CD4-positive, alpha-beta T cell treated with Interferon alpha-2 for 1 hour (primary cell): ENCODE data around the gene DCAF4.

Experiments
- DNase-seq, 2 donors: peaks; one replicate each; pipeline ENCODE4 v3.0.0-alpha.2; 2020 to 2022

Gene DCAF4

DNA sequence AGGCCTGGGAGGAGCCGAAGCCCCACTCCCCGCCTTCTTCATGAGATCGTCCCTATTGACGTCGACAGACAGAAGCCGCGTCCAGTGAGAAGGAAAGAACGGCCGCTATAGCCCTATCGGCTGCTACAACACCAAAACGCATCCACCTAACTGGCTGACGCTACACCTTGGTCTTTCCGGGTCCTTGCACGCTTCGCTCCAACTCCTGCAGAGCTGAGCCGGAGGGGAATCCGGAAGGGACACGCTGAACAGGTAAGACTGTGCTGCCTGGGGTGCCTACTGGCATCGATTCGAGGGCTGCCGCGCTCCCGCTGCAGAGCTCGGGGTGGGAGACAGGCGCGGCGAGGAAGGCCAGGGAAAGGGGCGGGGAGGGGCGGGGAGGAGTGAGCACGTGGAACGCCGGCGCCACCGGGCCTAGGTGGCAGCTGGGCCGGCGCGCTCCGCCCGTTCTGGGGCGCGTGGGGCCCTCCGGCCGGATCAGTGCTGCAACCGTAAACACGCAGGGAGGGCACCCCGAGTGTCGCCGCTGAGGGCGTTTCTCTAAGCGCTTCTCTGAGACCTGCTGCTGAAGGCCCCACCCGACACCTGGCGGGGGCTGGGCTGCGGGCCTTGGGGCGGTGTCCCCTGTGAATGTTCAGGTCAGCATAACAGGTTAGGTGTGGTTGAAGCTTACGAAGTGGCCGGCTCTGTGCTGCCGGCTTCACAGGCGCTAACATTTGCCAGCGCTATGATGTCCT lies at the start of gene DCAF4:
DCAF4 (plus strand) TSS at position 173 of the 737 bp plus-strand sequence. CDS start 11,515 bp downstream, outside the sequence.
- peak; percentile 96 for DNase-seq

DNA sequence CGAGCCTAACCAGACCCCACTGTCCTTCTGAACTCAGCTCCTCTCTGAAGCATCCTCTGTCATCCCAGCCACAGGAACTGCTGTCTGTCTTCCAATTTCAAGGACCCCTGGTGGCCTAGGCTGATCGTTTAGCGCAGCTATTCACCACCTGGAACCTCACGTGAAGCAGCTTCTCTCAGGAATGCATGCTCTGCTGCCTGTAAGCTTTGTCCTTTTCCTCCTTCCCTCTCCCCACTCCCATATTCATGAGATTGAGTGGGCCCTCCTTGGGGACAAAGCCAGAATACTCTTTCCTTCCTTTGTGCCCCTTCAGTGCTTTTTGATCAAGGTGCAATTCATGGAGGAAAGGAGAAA lies 49.6 kb upstream of the DCAF4 start:
- no peak for DNase-seq

GRCh38 chr14:72878746-72879145 lies 47.5 kb upstream of the DCAF4 start:
- no peak for DNase-seq

DNA sequence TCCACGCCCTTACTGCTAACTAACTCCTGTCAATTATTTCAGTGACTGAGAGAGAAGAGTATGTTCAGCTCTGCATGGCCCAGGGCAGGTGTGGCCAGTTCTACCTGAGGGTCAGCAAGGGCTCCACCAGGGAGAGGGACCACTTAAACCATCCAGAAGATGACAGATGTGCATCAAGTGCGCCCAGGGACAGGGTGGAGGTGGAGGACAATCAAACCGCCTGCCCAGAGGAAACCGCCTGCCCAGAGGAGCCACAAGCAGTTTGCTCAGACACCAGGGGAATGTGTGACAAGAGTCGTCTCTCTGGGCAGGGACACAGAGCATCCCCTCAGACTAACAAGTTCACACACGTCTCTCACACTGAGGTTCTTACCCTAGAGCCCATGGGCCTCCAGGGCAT lies 46.8 kb upstream of the DCAF4 start:
- no peak for DNase-seq

DNA sequence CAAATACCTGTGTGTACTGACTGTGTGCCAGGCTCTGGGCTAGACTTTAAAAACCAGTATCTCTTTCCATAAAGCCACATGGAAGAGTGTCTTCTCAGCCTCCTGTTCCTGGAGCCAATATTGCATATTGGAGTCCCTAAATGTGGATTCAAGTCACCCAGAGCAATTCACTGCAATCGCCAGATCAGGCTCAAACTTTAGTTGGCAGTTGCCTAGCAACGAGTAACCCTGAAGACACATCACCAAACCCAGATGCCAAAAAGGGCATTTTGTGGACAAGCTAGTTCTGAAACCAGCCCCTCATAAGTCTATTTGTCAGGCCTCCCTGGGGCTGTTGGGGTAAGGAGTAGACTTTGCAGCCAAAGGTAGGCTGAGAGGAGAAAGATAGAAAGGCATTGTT lies 46.1 kb upstream of the DCAF4 start:
- no peak for DNase-seq

- DNase-seq: no peak
Observed at GRCh38 chr14:72880820-72881219, 45.4 kb upstream of the DCAF4 start.

DNA sequence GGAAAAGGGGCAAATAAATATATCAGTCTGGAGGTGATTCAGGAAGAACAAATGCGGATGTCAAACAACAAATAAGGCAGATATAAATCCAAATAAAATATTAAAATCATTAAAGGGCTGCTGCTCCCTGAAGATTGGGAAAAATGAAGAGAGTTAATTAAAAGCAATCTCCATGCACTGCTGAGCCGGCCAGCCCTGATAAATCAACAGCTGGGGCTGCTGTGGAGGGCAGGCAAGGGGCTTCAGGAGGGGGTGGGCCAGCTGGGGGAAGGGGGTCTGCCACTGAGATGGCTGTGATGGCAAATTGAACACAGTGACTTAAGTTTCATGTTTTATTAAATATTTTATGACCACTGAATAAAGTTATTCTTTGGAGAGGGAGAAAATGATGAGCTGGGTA lies 44.7 kb upstream of the DCAF4 start:
- DNase-seq: no peak

GRCh38 chr14:72882047-72882446 lies 44.2 kb upstream of the DCAF4 start:
- no peak for DNase-seq

GRCh38 chr14:72882463-72882862 lies 43.8 kb upstream of the DCAF4 start:
- DNase-seq: no peak

DNA sequence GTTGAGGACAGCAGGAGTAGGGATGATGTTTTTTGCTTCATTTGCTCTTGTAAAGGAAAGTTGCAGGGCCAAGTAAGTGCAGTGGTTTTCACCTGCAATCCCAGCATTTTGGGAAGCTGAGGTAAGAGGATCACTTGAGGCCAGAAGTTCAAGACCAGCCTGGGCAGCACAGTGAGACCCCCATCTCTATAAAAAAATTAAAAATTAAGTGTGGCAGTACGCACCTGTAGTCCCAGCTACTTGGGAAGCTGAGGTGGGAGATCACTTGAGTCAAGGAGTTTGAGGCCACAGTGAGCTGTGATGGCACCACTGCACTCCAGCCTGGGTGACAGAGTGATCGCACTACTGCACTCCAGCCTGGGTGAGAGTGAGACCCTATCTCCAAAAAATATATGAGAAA lies 43.2 kb upstream of the DCAF4 start:
- no peak for DNase-seq

DNA sequence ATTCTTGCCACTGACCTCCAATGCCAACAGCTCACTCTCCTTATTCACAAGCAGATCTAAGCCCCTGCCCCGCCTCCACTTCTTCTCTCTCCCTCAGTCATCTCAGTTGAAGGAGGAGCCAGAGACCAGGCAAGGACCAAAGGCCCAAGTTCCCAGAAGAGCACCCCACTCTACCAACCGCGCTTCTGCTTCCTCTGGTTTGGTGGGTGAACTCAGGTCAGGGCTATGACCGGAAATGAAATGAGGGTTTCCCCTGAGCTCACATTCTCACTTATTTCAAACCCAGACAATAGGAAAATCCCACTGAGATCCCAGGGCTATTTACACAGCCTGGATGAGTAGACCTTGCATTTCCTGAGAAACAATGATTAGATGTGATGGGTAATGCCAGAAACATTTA lies 42.3 kb upstream of the DCAF4 start:
- DNase-seq: no peak

DNA sequence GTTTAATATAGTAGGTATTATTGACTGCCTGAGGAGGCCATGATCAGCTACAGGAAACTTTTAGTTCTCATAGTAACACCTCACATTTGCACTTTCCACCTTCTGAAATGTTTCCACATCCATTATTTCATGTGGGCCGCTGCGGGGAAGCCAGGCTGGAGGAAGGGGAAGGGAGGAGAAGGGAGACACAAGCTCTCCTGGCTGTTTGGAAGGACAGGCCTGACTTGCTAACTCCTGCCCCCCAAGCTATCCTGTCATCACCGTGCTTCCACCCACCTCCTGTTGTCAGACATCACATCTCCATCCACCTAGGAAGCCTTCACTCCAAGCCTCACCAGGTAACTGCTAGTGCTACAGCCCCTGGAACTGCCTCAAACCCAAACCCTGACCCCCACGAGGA lies 41.9 kb upstream of the DCAF4 start:
- DNase-seq: no peak

DNA sequence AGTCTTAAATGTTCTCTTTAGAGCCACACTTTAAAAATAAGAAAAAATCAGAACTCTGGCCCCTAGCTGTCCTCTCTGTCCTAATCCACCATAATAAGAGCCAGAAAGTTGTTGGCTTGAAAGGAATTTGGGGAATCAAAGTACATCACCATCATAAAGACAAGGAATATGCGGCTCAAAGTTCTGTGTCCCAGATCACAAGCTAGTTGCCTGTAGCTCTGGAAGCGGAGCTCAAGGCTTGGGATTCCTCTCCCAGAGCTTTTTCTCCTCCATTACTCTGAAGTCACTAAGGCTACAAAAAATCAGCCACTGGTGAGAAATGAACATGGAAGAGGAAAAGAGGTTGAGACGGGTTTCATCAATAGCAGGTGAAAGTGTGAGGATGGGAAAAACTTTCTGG lies 38.8 kb upstream of the DCAF4 start:
- no peak for DNase-seq

GRCh38 chr14:72888192-72888591 lies 38.1 kb upstream of the DCAF4 start:
- DNase-seq: no peak

DNA sequence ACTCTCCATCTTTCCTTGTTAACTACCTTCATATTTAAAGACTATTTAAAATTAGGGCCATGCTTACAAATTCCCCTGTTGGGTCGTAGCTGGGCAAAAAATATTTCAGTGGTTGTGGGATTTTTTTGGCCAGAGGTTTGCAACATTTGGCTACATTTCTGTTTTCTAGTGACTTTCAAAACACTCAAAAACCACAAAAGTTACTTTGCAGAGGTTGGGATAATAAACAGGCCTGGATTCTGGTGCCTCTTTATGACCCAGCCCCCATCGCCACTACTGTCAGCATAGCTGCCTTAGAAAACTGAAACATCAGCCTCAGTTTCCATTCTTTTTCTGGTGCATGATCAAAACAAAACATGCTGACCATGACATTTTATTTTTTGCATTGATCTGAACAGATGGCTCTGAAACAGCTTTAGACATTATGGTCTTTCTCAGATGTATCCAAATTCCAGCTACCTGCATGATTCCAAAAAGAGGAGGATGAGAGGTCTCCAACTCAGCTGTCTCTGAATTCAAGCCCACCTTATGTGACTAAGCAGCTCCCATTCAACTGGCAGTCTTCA lies 37.5 kb upstream of the DCAF4 start:
- DNase-seq: no peak

GRCh38 chr14:72889366-72889765 lies 36.9 kb upstream of the DCAF4 start:
- no peak for DNase-seq

DNA sequence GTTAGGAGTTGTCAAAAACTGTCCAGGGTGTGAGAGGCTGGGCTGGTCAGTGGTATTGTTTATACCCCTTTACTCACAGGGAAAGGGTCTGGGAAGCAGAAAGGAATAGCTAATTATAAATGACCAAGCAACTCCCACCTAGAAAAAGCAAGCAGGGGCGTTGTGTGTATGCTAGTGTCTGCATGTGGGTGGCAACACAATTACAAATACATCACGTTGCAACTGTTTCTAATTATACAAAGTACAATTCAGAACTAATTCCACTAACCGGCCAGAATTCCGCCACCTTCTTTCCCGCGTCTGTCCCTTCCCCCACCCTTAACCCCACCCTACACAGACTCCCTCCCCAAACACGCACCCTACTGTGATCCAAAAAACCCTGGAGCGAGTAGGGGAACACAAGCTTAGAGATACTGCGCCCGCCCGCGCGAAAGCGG lies 34.6 kb upstream of the DCAF4 start:
- no peak for DNase-seq

GRCh38 chr14:72892103-72892878 lies 34.0 kb upstream of the DCAF4 start:
- peak in 1 of 2 donors; percentile 43 for DNase-seq

- DNase-seq: peak in 1 of 2 donors; percentile 16
Observed at GRCh38 chr14:72892879-72893635, 33.2 kb upstream of the DCAF4 start.

- peak; percentile 93 to 96 for DNase-seq
Observed at GRCh38 chr14:72893636-72894322, 32.5 kb upstream of the DCAF4 start, which contains the start of gene DPF3. TSS of gene DPF3 (minus strand) at chr14:72894101. CDS start at chr14:72894088, 13 bp downstream.

- no peak for DNase-seq
Observed at GRCh38 chr14:72894323-72894622, 32.0 kb upstream of the DCAF4 start.

GRCh38 chr14:72894623-72895378 lies 31.5 kb upstream of the DCAF4 start:
- peak in 1 of 2 donors; percentile 8 for DNase-seq
